Stimulated activated CD8-positive, alpha-beta memory T cell treated with anti-CD3 and anti-CD28 coated beads, Interleukin-7, amount 100 ng/mL, for 24 hours (primary cell): ENCODE measurements around the gene DIP2B.

Experiments
- DNase-seq: peaks from one replicate; pipeline ENCODE4 v3.0.0-alpha.2; 2020; ENCODE audit warnings: low read depth

Gene DIP2B

GRCh38 chr12:50775251-50775650 lies 270.5 kb downstream of the DIP2B start:
- no peak for DNase-seq

DNA sequence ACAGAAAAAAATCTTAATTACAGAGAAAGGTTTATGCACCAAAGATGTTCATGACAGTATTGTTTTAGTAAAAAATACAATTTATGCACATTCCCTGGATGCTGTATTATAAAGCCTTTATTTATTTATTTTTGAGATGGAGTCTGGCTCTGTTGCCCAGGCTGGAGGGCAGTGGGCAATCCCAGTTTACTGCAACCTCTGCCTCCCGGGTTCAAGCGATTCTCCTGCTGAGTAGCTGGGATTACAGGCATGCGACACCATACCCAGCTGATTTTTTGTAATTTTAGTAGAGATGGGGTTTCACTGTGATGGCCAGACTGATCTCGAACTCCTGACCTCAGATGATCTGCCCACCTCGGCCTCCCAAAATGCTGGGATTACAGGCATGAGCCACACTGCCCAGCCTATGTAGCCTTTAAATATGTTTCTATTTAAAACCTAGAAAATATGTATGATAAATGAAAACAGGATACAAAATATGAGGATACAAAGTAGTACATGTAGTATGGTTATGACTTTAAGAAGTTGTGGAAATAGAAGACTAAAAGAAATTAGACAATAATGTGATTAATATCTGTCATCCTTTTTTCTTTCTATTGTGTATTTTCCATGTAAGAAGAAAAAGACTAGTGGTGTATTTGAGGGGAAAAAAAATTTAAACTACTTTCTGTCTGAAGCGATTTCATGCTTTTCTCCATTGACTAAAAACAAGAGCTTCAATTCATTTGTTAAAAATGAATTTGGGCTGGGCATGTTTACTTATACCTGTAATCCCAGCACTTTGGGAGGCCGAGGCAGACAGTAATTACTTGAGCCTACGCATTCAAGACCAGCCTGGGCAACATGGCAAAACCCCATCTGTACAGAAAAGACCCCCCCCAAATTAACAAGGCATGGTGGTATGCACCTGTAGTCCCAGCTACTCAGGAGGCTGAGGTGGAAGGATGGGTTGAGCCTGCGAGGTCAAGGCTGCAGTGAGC lies 272.3 kb downstream of the DIP2B start:
- no peak for DNase-seq

GRCh38 chr12:50778663-50779590 lies 274.1 kb downstream of the DIP2B start:
- DNase-seq = no peak

- DNase-seq = no peak
These were observed 275.2 kb downstream of the DIP2B start for GRCh38 chr12:50780013-50780412.

DNA sequence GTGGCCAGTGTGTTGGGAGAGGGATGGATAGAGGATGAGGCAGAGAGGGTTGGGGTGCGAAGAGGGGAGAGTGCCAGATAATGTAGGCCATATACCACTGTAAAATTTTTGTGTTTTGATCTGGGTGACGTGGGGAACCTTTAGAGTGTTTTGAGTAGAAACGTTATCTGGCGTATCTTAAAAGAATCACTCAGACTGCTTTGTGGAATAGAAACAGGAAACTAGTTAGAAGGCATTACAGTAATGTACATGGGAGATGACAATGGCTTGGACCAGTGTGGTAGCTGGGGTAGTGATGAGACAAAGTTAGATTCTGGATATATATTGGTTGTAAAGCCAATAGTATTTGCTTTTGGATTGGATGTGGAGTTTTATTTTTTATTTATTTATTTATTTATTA lies 279.7 kb downstream of the DIP2B start:
- DNase-seq = no peak

DNA sequence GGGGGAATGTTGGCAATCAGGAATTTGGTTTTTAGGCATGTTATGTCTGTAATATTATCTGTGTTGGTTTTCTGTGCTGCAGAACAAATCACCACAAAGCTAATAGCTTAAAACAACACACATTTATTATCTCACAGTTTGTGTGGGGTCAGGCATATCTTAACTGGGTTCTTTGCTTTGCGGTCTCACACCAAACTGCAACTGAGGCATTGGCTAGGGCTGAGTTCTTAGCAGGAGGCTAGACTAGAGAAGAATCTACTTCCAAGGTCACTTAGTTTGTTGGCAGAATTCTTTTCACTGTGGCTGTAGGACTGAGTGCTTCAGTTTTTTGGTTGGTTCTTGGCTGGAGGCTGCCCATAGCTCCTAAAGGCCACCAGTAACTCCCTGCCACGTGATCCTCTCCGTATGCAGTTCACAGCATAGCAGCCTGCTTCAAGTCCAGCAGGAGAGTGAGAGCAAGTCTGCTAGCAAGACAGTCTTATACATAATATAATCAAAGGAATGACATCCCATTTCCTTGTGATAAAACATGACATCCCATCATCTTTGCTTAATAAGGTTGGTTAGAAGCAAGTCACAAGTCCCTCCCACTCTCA lies 280.7 kb downstream of the DIP2B start:
- DNase-seq = no peak

DNA sequence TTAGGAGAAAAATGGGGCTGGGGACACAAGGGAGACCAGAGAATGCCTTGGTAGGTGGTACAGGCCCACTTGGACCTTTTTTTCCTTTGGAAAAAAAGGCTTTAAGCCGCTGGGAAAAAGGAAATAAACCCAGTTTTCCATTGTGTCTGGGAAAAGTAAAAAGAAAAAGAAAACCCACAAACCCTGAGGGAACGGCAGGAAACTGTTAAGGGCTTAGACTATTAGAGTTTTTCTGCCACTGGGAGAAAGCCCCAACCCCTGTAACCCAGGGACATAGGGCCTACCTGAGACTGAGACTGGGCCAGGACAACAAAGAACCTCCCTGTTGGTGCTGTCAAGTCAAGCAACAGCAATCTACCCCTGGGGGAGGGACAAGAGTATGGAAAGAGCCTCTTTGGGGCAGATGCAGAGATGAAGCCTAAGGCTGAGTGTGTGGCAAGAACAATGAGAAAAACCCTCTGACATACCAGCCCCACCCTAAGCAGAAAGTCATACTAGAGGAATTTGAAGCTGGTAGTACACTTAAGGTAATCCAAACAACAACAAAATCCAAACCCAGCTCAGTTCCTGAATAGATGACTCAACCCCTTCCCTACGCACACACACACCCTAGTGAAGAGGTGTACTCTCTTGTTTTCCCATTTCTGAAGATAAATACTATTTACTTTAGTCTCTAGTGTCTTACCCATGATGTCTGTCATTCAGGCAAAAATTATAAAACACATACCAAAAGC lies 281.9 kb downstream of the DIP2B start:
- no peak for DNase-seq

- DNase-seq = no peak
These were observed 282.8 kb downstream of the DIP2B start for GRCh38 chr12:50787618-50788017.

DNA sequence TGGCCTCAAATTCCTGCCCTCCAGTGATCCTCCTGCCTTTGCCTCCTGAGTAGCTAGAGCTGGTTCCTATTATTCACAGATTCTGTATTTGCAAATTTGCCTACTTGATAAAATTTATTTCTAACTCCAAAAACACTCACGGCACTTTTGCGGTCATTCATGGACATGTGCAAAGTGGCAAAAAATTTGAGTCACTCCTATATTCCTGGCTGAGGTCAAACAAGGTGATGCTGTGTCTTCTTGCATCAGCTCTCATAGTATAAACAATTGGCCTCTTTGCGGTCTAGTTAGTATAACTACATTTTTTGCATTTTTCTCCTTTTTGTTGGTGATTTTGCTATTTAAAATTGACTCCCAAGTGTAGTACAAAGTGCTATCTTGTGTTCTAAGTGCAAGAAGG lies 283.8 kb downstream of the DIP2B start:
- no peak for DNase-seq

DNA sequence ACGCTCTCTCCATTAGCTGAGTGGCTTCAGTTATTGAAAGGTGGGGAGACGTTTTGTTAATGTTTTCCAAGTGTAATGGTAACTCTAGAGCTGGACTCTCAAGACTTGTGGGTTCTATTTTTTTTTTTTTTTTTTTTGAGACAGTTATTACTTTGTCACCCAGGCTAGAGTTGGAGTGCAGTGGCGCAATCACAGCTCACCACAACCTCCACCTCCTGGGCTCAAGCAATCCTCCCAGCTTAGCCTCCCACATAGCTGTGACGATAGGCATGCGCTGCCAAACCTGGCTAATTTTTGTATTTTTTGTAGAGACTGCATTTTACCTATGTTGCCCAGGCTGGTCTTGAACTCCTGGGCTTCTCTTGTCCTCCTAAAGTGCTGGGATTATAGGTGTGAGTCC lies 285.3 kb downstream of the DIP2B start:
- DNase-seq = no peak
